HL-60 (cell line): Measurements from ENCODE around the gene AGAP1.

Experiments used
- DNase-seq, 2 experiments: peaks; one replicate each; pipeline ENCODE4 v3.0.0-alpha.2; 2010 to 2020; ENCODE audit warnings: low read depth in 1 of 2, low spot score in 1 of 2
- H3K27ac ChIP-seq: fragments of 250-450 bp; sonication (Bioruptor Pico); replicated peaks from 2 replicates; pipeline ENCODE4 v1.5.1; 2020; ENCODE audit warnings: mild to moderate bottlenecking, moderate library complexity
- H3K27me3 ChIP-seq: fragments of 250-450 bp; sonication (Bioruptor Pico); 2 replicates; pipeline ENCODE4 v1.5.1; 2021; ENCODE audit warnings: mild to moderate bottlenecking, moderate library complexity; ENCODE audit not compliant: insufficient read depth, poor library complexity, severe bottlenecking
- H3K4me3 ChIP-seq: replicated peaks from 2 replicates; pipeline ENCODE4 v1.5.1; 2011; ENCODE audit warnings: mild to moderate bottlenecking, control low read depth, low read length; ENCODE audit not compliant: insufficient read depth
- CTCF ChIP-seq: IDR thresholded peaks from one replicate; pipeline ENCODE4 v1.5.1; 2011; ENCODE audit warnings: low read length, control low read depth, inconsistent platforms; ENCODE audit not compliant: insufficient read depth
- GABPA ChIP-seq: IDR thresholded peaks from 2 replicates; pipeline ENCODE4 v1.6.1; 2012; ENCODE audit warnings: low read depth
- POLR2AphosphoS5 ChIP-seq: IDR thresholded peaks from 2 replicates; pipeline ENCODE4 v1.6.1; 2012; ENCODE audit warnings: low read depth
- SPI1 ChIP-seq: IDR thresholded peaks from 2 replicates; pipeline ENCODE4 v1.6.1; 2012; ENCODE audit warnings: low read depth, mild to moderate bottlenecking, borderline replicate concordance
- TF ChIP-seq, protein P1 (sequence below): IDR thresholded peaks from 2 replicates; pipeline ENCODE4 v1.6.1; 2012; ENCODE audit warnings: low read depth; ENCODE audit not compliant: insufficient replicate concordance

The AGAP1 gene

GRCh38 chr2:235566415-235566814 lies 72.6 kb downstream of the AGAP1 start:
- TF ChIP-seq POLR2AphosphoS5 (no peak), CTCF (no peak), GABPA (no peak), SPI1 (no peak)
- TF ChIP-seq, protein P1, sequence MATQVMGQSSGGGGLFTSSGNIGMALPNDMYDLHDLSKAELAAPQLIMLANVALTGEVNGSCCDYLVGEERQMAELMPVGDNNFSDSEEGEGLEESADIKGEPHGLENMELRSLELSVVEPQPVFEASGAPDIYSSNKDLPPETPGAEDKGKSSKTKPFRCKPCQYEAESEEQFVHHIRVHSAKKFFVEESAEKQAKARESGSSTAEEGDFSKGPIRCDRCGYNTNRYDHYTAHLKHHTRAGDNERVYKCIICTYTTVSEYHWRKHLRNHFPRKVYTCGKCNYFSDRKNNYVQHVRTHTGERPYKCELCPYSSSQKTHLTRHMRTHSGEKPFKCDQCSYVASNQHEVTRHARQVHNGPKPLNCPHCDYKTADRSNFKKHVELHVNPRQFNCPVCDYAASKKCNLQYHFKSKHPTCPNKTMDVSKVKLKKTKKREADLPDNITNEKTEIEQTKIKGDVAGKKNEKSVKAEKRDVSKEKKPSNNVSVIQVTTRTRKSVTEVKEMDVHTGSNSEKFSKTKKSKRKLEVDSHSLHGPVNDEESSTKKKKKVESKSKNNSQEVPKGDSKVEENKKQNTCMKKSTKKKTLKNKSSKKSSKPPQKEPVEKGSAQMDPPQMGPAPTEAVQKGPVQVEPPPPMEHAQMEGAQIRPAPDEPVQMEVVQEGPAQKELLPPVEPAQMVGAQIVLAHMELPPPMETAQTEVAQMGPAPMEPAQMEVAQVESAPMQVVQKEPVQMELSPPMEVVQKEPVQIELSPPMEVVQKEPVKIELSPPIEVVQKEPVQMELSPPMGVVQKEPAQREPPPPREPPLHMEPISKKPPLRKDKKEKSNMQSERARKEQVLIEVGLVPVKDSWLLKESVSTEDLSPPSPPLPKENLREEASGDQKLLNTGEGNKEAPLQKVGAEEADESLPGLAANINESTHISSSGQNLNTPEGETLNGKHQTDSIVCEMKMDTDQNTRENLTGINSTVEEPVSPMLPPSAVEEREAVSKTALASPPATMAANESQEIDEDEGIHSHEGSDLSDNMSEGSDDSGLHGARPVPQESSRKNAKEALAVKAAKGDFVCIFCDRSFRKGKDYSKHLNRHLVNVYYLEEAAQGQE: no peak
- Histone ChIP-seq H3K27me3 (no peaks in the 10 kb centered on the region), H3K4me3 (no peak overlapping the region), H3K27ac (no peak overlapping the region)
- no peak for DNase-seq

DNA sequence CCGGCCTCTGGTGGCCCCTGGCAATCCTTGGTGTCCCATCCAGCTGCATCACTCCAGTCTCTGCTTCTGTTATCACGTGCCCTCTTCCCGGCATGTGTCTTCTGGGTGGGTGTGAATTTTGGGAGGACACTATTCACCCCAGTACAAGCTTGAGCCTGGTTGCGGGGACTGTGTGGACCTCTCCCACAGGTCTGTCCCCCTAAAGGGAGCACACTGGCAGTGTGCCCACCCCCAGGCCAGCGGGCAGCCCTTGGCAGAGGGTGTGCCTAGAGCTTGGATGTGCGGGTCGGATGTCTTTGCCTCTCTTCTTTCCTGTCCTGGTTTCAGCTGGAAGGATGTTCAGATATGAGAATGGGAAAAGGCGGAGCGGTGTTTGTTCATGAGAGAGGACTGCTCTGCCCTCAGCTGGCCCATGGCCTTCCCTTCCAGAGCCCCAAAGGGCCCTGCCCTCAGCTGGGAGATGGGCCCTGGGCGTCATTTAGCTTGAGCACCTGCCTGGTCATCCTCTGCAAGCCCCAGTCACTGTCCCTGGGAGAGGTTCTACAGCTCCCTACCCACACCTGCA lies 73.2 kb downstream of the AGAP1 start:
- TF ChIP-seq SPI1: no peak
- TF ChIP-seq POLR2AphosphoS5: no peak
- TF ChIP-seq, protein P1: no peak
- no peak for TF ChIP-seq GABPA
- H3K27ac ChIP-seq: no peak overlapping the region
- DNase-seq: no peak

GRCh38 chr2:235567842-235568241 lies 74.0 kb downstream of the AGAP1 start:
- no peak for DNase-seq
- Histone ChIP-seq H3K4me3 (no peak overlapping the region), H3K27me3 (no peaks in the 10 kb centered on the region), H3K27ac (no peak overlapping the region)
- TF ChIP-seq, protein P1: no peak
- TF ChIP-seq CTCF: no peak
- no peak for TF ChIP-seq GABPA
- no peak for TF ChIP-seq POLR2AphosphoS5
- no peak for TF ChIP-seq SPI1

More for the DNA sequence above, 73.2 kb downstream of the AGAP1 start:
- no peak overlapping the region for H3K4me3 ChIP-seq
- no peaks in the 10 kb centered on the region for H3K27me3 ChIP-seq
